GM18526 (cell line): ENCODE measurements around the gene SRPK2.

Experiments used
- POLR2A ChIP-seq: IDR thresholded peaks from 3 replicates; pipeline ENCODE4 v1.6.1; 2011; ENCODE audit not compliant: insufficient read length; ENCODE audit errors: extremely low read depth

SRPK2 gene

GRCh38 chr7:105087981-105088380 is 300.7 kb downstream of the SRPK2 start:
- no peak for TF ChIP-seq POLR2A

GRCh38 chr7:105086850-105087249 is 301.9 kb downstream of the SRPK2 start:
- no peak for TF ChIP-seq POLR2A

GRCh38 chr7:105084581-105084980 is 304.1 kb downstream of the SRPK2 start:
- no peak for TF ChIP-seq POLR2A

GRCh38 chr7:105079348-105079747 is 309.4 kb downstream of the SRPK2 start:
- TF ChIP-seq POLR2A = no peak

GRCh38 chr7:105073143-105073542 is 315.6 kb downstream of the SRPK2 start:
- no peak for TF ChIP-seq POLR2A

- TF ChIP-seq POLR2A = no peak
Observed at GRCh38 chr7:105068886-105069285, 319.8 kb downstream of the SRPK2 start.

- no peak for TF ChIP-seq POLR2A
Observed at GRCh38 chr7:105067691-105068090, 321.0 kb downstream of the SRPK2 start.
